Neural cell (in vitro differentiated cells): Measurements from ENCODE around the gene ASPHD1. TPM values are rescaled to one million over a fixed set of nuclear protein-coding genes. Genes with fewer than 3 reads are reported as not detected.

Source experiments
- H2AFZ ChIP-seq: fragments of 200-600, 300-800 bp; sonication (generic), shearing (Covaris generic); 2 replicates; pipeline ENCODE4 v1.6.0; 2014; ENCODE audit warnings: low read depth, mild to moderate bottlenecking, antibody characterized with exemption, low read length, moderate library complexity
- H3F3A ChIP-seq: fragments of 200-600 bp; shearing (Covaris generic); 2 replicates; pipeline ENCODE4 v1.6.1; 2016; ENCODE audit warnings: mild to moderate bottlenecking, moderate library complexity, mixed read lengths, antibody characterized with exemption, low read length; ENCODE audit not compliant: insufficient read depth, poor library complexity, severe bottlenecking
- H3K27ac ChIP-seq: fragments of 200-600, 300-800 bp; sonication (generic), shearing (Covaris generic); 2 replicates; pipeline ENCODE4 v1.5.1; 2014; ENCODE audit warnings: mild to moderate bottlenecking, low read length, moderate library complexity
- H3K27me3 ChIP-seq: fragments of 300-800, 200-600 bp; sonication (generic), shearing (Covaris generic); 2 replicates; pipeline ENCODE4 v1.6.0; 2014; ENCODE audit warnings: mild to moderate bottlenecking, low read depth, low read length, moderate library complexity; ENCODE audit not compliant: insufficient read depth
- H3K36me3 ChIP-seq: fragments of 300-800, 200-600 bp; sonication (generic), shearing (Covaris generic); 2 replicates; pipeline ENCODE4 v1.5.1; 2014; ENCODE audit warnings: mild to moderate bottlenecking, antibody characterized with exemption, low read length, moderate library complexity; ENCODE audit not compliant: insufficient read depth
- H3K4me2 ChIP-seq: fragments of 300-800, 200-600 bp; sonication (generic), shearing (Covaris generic); 2 replicates; pipeline ENCODE4 v1.6.0; 2014; ENCODE audit warnings: mild to moderate bottlenecking, low read length
- H3K4me3 ChIP-seq: fragments of 300-800, 200-600 bp; sonication (generic), shearing (Covaris generic); 2 replicates; pipeline ENCODE4 v1.5.1; 2014; ENCODE audit warnings: mild to moderate bottlenecking, low read length, moderate library complexity
- H3K79me2 ChIP-seq: fragments of 200-600 bp; shearing (Covaris generic); replicated peaks from 2 replicates; pipeline ENCODE4 v1.6.0; 2014; ENCODE audit warnings: mild to moderate bottlenecking, low read length, moderate library complexity; ENCODE audit not compliant: insufficient read depth
- H3K9ac ChIP-seq: fragments of 300-800, 200-600 bp; sonication (generic), shearing (Covaris generic); 2 replicates; pipeline ENCODE4 v1.6.1; 2016; ENCODE audit warnings: mild to moderate bottlenecking, low read length, mixed read lengths
- H3K9me2 ChIP-seq: fragments of 200-600 bp; shearing (Covaris generic); 2 replicates; pipeline ENCODE4 v1.6.1; 2016; ENCODE audit warnings: mild to moderate bottlenecking, low read length, mixed read lengths; ENCODE audit not compliant: insufficient read depth
- H3K9me3 ChIP-seq: fragments of 200-600, 300-800 bp; sonication (generic), shearing (Covaris generic); 2 replicates; pipeline ENCODE4 v1.6.1; 2016; ENCODE audit warnings: mild to moderate bottlenecking, mixed run types, low read length, moderate library complexity, mixed read lengths
- H4K20me1 ChIP-seq: fragments of 200-600 bp; shearing (Covaris generic); 2 replicates; pipeline ENCODE4 v1.6.1; 2016; ENCODE audit warnings: mild to moderate bottlenecking, mixed run types; ENCODE audit not compliant: insufficient read depth
- CTCF ChIP-seq: fragments of 450-650 bp; IDR thresholded peaks from 2 replicates; pipeline ENCODE4 v1.5.1; 2014; ENCODE audit warnings: antibody characterized with exemption, mild to moderate bottlenecking, moderate library complexity; ENCODE audit not compliant: poor library complexity, severe bottlenecking
- EP300 ChIP-seq: fragments of 450-650 bp; conservative IDR thresholded peaks from 2 replicates; pipeline ENCODE4 v1.6.1; 2014; ENCODE audit warnings: antibody characterized with exemption, mild to moderate bottlenecking, moderate library complexity; ENCODE audit not compliant: poor library complexity, severe bottlenecking
- EZH2 ChIP-seq: fragments of 200-600, 300-800 bp; shearing (Covaris generic), sonication (generic); IDR thresholded peaks from 2 replicates; pipeline ENCODE4 v1.6.1; 2014; ENCODE audit warnings: antibody characterized with exemption, low read length, borderline replicate concordance, mild to moderate bottlenecking; ENCODE audit not compliant: insufficient read depth, poor library complexity, severe bottlenecking
- MXI1 ChIP-seq: fragments of 450-650 bp; conservative IDR thresholded peaks from 2 replicates; pipeline ENCODE4 v1.6.1; 2014; ENCODE audit warnings: antibody characterized with exemption, mild to moderate bottlenecking; ENCODE audit not compliant: poor library complexity, severe bottlenecking
- POLR2AphosphoS5 ChIP-seq: IDR thresholded peaks from 2 replicates; pipeline ENCODE4 v1.6.1; 2012
- RAD21 ChIP-seq: fragments of 450-650 bp; conservative IDR thresholded peaks from 2 replicates; pipeline ENCODE4 v1.6.1; 2014; ENCODE audit warnings: antibody characterized with exemption, mild to moderate bottlenecking, moderate library complexity
- SMC3 ChIP-seq: fragments of 450-650 bp; conservative IDR thresholded peaks from 2 replicates; pipeline ENCODE4 v1.6.1; 2014; ENCODE audit warnings: antibody characterized with exemption, mild to moderate bottlenecking, moderate library complexity; ENCODE audit not compliant: poor library complexity
- TAF1 ChIP-seq: IDR thresholded peaks from 2 replicates; pipeline ENCODE4 v1.6.1; 2012; ENCODE audit warnings: low read depth
- polyA plus RNA-seq: library from polyadenylated mRNA; depleted of rRNA; stranded (reverse); fragments of >200 nt; gene quantifications from 2 replicates; pipeline ENCODE4 v1.2.3, GENCODE V29; 2014
- TF ChIP-seq, protein P1 (sequence below): IDR thresholded peaks from 2 replicates; pipeline ENCODE4 v1.6.1; 2012; ENCODE audit warnings: borderline replicate concordance

The ASPHD1 gene
- polyA plus RNA-seq, 1 donor from 2014 or later, result 38.9 TPM

- Histone ChIP-seq H3K9ac (no peak overlapping the region), H3K27ac (no peak overlapping the region)
- TF ChIP-seq EZH2 (no peak), TAF1 (no peak), POLR2AphosphoS5 (no peak), EP300 (no peak), MXI1 (no peak), CTCF (no peak), SMC3 (no peak), RAD21 (no peak)
- TF ChIP-seq, protein P1, sequence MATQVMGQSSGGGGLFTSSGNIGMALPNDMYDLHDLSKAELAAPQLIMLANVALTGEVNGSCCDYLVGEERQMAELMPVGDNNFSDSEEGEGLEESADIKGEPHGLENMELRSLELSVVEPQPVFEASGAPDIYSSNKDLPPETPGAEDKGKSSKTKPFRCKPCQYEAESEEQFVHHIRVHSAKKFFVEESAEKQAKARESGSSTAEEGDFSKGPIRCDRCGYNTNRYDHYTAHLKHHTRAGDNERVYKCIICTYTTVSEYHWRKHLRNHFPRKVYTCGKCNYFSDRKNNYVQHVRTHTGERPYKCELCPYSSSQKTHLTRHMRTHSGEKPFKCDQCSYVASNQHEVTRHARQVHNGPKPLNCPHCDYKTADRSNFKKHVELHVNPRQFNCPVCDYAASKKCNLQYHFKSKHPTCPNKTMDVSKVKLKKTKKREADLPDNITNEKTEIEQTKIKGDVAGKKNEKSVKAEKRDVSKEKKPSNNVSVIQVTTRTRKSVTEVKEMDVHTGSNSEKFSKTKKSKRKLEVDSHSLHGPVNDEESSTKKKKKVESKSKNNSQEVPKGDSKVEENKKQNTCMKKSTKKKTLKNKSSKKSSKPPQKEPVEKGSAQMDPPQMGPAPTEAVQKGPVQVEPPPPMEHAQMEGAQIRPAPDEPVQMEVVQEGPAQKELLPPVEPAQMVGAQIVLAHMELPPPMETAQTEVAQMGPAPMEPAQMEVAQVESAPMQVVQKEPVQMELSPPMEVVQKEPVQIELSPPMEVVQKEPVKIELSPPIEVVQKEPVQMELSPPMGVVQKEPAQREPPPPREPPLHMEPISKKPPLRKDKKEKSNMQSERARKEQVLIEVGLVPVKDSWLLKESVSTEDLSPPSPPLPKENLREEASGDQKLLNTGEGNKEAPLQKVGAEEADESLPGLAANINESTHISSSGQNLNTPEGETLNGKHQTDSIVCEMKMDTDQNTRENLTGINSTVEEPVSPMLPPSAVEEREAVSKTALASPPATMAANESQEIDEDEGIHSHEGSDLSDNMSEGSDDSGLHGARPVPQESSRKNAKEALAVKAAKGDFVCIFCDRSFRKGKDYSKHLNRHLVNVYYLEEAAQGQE, result no peak
Observed at GRCh38 chr16:29857133-29857760, 43.0 kb upstream of the ASPHD1 start.

DNA sequence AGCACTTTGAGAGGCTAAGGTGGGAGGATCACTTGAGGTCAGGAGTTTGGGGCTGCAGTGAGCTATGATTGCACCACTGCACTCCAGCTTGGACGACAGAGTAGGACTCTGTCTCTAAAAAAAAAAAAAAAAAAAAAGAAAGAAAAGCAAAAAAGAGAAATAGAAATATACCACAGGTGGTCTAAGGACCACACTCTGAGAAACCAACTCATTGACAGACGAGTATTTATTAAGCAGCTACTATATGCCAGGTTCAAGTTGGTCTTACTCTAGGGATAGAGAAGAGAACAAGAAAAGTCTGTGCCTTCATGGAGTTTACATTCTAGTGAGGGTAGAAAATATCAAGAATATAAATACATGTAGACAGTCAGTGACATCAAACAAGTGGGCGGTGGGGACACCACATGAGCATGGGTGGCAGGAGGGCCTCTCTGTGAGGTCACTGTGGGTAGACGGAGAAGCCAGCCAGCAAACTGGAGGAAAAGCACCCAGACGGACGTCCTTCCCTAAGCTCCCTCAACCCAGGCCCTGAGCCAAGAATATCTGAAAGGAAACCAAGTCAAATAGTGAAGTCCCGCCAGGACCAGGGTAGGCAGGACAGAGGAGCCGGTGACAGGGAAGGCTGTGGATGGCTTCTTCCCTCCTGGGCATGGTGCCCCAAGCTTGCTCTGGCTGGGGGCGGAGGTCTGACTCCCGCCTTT is 42.0 kb upstream of the ASPHD1 start:
- TF ChIP-seq MXI1, result no peak
- no peak for TF ChIP-seq EP300
- TF ChIP-seq, protein P1, result no peak
- no peak for TF ChIP-seq SMC3
- no peak for TF ChIP-seq TAF1
- TF ChIP-seq CTCF, result no peak
- no peak for TF ChIP-seq EZH2
- H4K20me1 ChIP-seq, result no peaks in the 10 kb centered on the region
- H3K27me3 ChIP-seq, result no peaks in the 10 kb centered on the region
- H3K4me2 ChIP-seq, result no peak overlapping the region
- no peaks in the 10 kb centered on the region for H3K36me3 ChIP-seq
- peaks cover 6% of the 10 kb centered on the region for H3K79me2 ChIP-seq
- H3K9ac ChIP-seq, result no peak overlapping the region
- no peak overlapping the region for H3K4me3 ChIP-seq
- H2AFZ ChIP-seq, result no peak overlapping the region
- H3K9me2 ChIP-seq, result no peaks in the 10 kb centered on the region
- no peak overlapping the region for H3K27ac ChIP-seq
- H3F3A ChIP-seq, result no peaks in the 10 kb centered on the region
- H3K9me3 ChIP-seq, result no peaks in the 10 kb centered on the region

More at GRCh38 chr16:29857133-29857760, 43.0 kb upstream of the ASPHD1 start:
- no peaks in the 10 kb centered on the region for H3K9me2 ChIP-seq
- no peak overlapping the region for H2AFZ ChIP-seq
- H3K36me3 ChIP-seq, result no peaks in the 10 kb centered on the region
- no peak overlapping the region for H3K4me3 ChIP-seq
- H3K9me3 ChIP-seq, result no peaks in the 10 kb centered on the region
- H4K20me1 ChIP-seq, result no peaks in the 10 kb centered on the region
- no peaks in the 10 kb centered on the region for H3F3A ChIP-seq
- no peak overlapping the region for H3K4me2 ChIP-seq
- no peaks in the 10 kb centered on the region for H3K27me3 ChIP-seq
- peaks cover 4% of the 10 kb centered on the region for H3K79me2 ChIP-seq
